PFSK-1 (cell line): Measurements from ENCODE around the gene GRK5.

Experiments
- FOXP2 ChIP-seq: optimal IDR thresholded peaks from 2 replicates; pipeline ENCODE3; 2011; ENCODE audit warnings: borderline replicate concordance, control low read depth, inconsistent platforms; ENCODE audit not compliant: insufficient read depth; ENCODE audit errors: extremely low read length, extremely low read depth
- POLR2AphosphoS5 ChIP-seq: IDR thresholded peaks from 2 replicates; pipeline ENCODE4 v1.6.1; 2012; ENCODE audit warnings: low read depth, mild to moderate bottlenecking, control low read depth, low read length, moderate library complexity
- REST ChIP-seq, 2 experiments: IDR thresholded peaks; 2 replicates each; pipeline versions ENCODE4 v1.6.1 to v1.8.0; 2011 to 2012; ENCODE audit warnings: low read depth in 2 of 2, low read length in 2 of 2, control low read depth in 1 of 2, inconsistent platforms in 1 of 2, mild to moderate bottlenecking in 1 of 2, moderate library complexity in 1 of 2; ENCODE audit not compliant: insufficient read depth in 1 of 2
- SIN3A ChIP-seq: IDR thresholded peaks from 2 replicates; pipeline ENCODE4 v1.6.1; 2012; ENCODE audit warnings: mild to moderate bottlenecking, low read length, moderate library complexity, borderline replicate concordance; ENCODE audit not compliant: insufficient read depth
- TAF1 ChIP-seq: IDR thresholded peaks from 2 replicates; pipeline ENCODE4 v1.6.1; 2012; ENCODE audit warnings: low read length, control low read depth, borderline replicate concordance; ENCODE audit not compliant: insufficient read depth

Gene GRK5

DNA sequence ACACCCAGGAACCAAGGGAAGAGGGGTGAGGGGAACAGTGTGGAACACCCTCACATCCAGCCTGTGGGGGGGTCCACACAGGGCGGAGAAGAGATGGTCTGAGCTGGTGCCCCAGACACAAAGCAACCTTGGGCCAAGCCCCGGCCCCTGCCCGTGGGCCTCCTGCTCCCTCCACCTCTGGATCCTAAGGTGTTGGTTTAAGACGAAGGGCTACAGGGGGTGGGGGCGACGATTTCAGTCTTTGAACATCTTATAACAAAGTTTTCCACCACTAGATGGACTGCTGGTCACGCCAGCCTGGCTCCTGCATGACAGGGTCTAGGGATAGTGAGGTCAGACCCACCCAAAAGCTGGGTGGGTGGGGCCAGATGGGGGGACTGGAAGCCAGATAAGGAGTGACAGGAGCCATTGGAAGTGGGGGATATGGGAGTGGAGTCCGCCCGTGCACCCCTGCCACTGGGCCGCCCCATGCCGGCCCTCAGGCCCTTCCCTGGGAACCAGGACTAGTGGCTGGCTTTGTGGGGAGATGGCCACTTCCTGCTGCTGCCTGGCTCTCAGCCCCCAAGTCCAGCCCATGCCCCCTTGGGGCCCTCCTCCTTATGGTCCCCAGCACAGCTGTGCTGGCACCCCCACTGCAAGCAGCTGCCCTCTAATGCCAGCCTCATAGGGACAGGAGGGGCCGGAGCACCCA lies 236.7 kb downstream of the GRK5 start:
- no peak for TF ChIP-seq TAF1
- TF ChIP-seq FOXP2: no peak
- no peak for TF ChIP-seq REST (IDR thresholded peaks at IDR 0.05; ENCODE audit: insufficient read depth in 1 of 2, low read depth in 2 of 2, low read length in 2 of 2)
- TF ChIP-seq SIN3A: no peak

GRCh38 chr10:119444866-119445265 lies 237.5 kb downstream of the GRK5 start:
- TF ChIP-seq SIN3A: no peak

GRCh38 chr10:119445311-119445934 lies 238.1 kb downstream of the GRK5 start:
- TF ChIP-seq POLR2AphosphoS5 (no peak), FOXP2 (no peak), REST (IDR thresholded peaks at IDR 0.05; ENCODE audit: insufficient read depth in 1 of 2, low read depth in 2 of 2, low read length in 2 of 2) (no peak), SIN3A (no peak), TAF1 (no peak)

DNA sequence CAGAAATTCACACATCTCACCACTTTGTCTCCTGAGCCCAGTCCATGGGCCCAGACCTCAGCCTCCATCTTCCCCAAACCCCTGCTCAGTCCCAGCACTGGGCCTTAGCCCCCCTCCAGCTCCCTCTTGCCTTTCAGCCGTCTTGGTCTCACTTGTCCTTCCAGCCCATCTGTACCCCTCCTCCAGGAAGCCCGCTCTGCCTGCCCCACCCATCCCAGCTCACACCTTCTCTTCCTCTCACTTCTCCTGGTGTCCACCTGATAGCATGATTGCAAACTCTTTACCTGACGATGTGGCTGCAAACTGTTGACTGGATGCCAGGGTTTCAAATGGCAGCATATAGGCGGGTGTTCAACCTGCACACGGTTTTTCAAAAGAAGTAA lies 238.6 kb downstream of the GRK5 start:
- TF ChIP-seq REST (IDR thresholded peaks at IDR 0.05; ENCODE audit: insufficient read depth in 1 of 2, low read depth in 2 of 2, low read length in 2 of 2) (no peak), TAF1 (no peak), POLR2AphosphoS5 (no peak), SIN3A (no peak), FOXP2 (no peak)

DNA sequence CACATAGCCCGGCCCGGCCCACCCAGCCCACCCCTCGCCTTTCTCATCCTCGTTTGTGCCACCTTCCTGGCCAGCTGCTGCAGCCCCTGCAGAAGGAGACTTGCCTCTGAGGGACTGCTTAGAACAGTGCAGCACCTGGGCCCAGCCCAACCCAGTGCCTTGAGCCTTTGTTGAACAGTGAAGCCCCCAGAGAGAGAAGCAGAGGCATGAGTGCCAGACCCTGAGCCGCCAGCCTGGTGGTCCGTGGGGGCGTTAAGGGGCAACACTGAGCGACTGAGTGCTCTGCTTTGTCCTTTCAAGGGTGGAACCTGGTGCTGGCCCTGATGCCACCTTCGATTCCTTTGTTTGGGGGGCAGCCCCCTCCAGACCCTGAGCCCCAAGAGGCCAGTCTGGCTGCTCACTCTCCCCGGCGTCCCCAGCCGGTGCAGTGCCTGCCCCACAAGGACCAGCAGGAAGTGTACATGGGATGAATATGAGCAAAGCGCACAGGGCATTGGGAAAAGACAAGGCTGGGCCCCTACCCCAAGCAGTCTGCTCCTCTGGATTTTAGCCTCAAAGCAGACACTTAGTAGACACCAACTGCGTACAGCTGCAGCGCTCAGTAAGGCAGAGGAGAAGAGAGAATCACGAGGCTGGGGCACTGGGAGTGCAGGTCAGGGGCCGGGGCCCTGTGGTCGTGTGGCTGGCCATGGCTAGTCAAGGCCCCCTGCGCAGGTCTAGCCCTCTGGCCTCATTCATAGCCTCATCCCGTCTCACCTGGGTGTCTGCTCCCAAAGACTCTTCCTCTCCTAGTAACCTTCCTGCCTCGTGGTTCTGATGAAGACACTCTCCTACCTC lies 239.3 kb downstream of the GRK5 start:
- no peak for TF ChIP-seq SIN3A
- no peak for TF ChIP-seq TAF1
- no peak for TF ChIP-seq REST (IDR thresholded peaks at IDR 0.05; ENCODE audit: insufficient read depth in 1 of 2, low read depth in 2 of 2, low read length in 2 of 2)
